ENCODE results near the gene SLC6A15. TPM values are rescaled to one million over a fixed set of nuclear protein-coding genes. Genes with fewer than 3 reads are reported as not detected.
A peak's percentile ranks its signal among the peaks of the same experiment; 100 is the strongest.

Gene SLC6A15
- total and polyA plus RNA-seq, 10 donors = 0.06 to 0.68 (median 0.19) TPM; not detected in 4

GRCh38 chr12:84913129-84913515 lies 523 bp upstream of the SLC6A15 start:
- peaks cover 0 to 60% (median 34%) of the 10 kb centered on the region in 7 donors for H3K27me3 ChIP-seq (replicated peaks in 1 of 7)
- intact Hi-C loops (cut with DNase I; ENCODE audit: low total_unique reads) = no loop called here
- H3K4me1 ChIP-seq = peaks cover 5 to 28% (median 22%) of the 10 kb centered on the region in 6 donors
- H3K27ac ChIP-seq = no peak overlapping the region
- H3K36me3 ChIP-seq = no peaks in the 10 kb centered on the region
- no peak for TF ChIP-seq POLR2A (IDR thresholded peaks at IDR 0.05)
- TF ChIP-seq CTCF (IDR thresholded peaks at IDR 0.05 in 8 of 11, conservative IDR thresholded peaks at IDR 0.05 in 3 of 11) = no peak
- no peak for TF ChIP-seq POLR2AphosphoS5 (IDR thresholded peaks at IDR 0.05)
- 9 to 14% (median 10%) methylated on average over 9 of the region's 9 CpGs for WGBS, 5 donors
- H3K9me3 ChIP-seq = peaks cover 0 to 5% (median 0%) of the 10 kb centered on the region in 8 donors
- peak overlapping the region in 4 of 8 donors; percentile 11 to 63 (median 19) for H3K4me3 ChIP-seq
- no peak for DNase-seq

DNA sequence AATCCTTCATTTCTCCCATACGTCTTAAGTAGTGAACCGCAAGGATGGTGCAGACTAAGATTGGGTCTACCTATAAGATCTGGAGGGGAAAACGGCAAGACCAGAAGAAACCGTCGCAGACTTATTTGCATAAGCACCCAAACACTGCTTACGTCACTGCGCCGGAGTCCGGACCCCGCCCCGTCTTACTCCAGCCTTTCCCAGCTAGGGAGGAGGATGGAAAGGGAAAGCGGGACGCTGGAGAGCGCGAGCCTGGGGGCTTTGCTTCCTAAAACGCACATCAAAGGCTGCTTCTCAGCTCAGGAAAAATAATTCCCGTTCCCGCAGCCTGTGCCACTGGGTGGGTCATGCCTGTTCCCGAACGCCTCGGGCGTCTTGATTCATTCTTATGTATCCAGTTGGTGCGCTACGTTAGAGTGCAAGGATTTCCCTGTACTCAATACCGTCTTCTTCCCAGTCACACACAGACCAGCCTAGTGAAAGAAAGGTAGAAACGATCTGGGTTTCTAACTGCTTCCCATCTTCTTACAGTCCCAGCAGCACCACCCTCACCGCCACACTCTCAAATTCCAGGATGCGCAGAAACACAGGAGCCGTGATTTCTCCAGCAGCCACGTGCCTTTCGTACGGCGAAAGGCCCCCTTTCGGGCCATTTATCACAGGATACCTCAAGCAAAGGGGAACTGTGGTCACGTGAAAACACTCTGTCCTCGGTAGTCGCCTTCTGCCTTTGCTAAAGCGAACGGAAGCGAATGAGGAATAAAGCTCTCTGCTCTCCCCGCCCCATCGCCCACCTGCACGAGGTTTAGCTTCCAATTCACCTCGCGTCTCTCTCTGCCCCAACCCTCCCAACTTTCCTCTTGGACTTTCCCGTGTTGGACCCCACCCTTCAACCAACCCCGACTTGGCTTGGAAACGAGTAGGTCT lies 1.1 kb downstream of the SLC6A15 start:
- Histone ChIP-seq H3K4me3 (peak overlapping the region in 7 of 8 donors; percentile 14 to 63 (median 29)), H3K27ac (no peak overlapping the region), H3K9me3 (peaks cover 0 to 5% (median 0%) of the 10 kb centered on the region in 8 donors), H3K36me3 (no peaks in the 10 kb centered on the region), H3K27me3 (replicated peaks in 1 of 7) (peaks cover 0 to 60% (median 34%) of the 10 kb centered on the region in 7 donors), H3K4me1 (peaks cover 5 to 28% (median 22%) of the 10 kb centered on the region in 6 donors)
- TF ChIP-seq POLR2AphosphoS5 (IDR thresholded peaks at IDR 0.05) (no peak), CTCF (IDR thresholded peaks at IDR 0.05 in 8 of 11, conservative IDR thresholded peaks at IDR 0.05 in 3 of 11) (no peak), POLR2A (IDR thresholded peaks at IDR 0.05) (no peak)
- whole genome bisulfite sequencing, 5 donors = 2 to 4% (median 3%) methylated on average over 46 to 48 of the region's 48 CpGs
- intact Hi-C loops (cut with DNase I; ENCODE audit: low total_unique reads) = no loop called here
- DNase-seq = no peak

- TF ChIP-seq POLR2AphosphoS5 (IDR thresholded peaks at IDR 0.05) (no peak), CTCF (IDR thresholded peaks at IDR 0.05 in 8 of 11, conservative IDR thresholded peaks at IDR 0.05 in 3 of 11) (no peak), POLR2A (IDR thresholded peaks at IDR 0.05) (no peak)
- Histone ChIP-seq H3K4me1 (peaks cover 5 to 28% (median 22%) of the 10 kb centered on the region in 6 donors), H3K27ac (no peak overlapping the region), H3K36me3 (no peaks in the 10 kb centered on the region), H3K27me3 (replicated peaks in 1 of 7) (peaks cover 0 to 60% (median 34%) of the 10 kb centered on the region in 7 donors), H3K9me3 (peaks cover 0 to 5% (median 0%) of the 10 kb centered on the region in 8 donors), H3K4me3 (peak overlapping the region in 6 of 8 donors; percentile 16 to 63 (median 32))
- WGBS, 5 donors = 9 to 13% (median 11%) methylated on average over 21 of the region's 21 CpGs
- DNase-seq = no peak
- intact Hi-C loops (cut with DNase I; ENCODE audit: low total_unique reads) = no loop called here
These were observed 1.9 kb downstream of the SLC6A15 start for GRCh38 chr12:84910549-84911241.
